ENCODE results near the gene MYBPH. TPM values are rescaled to one million over a fixed set of nuclear protein-coding genes. Genes with fewer than 3 reads are reported as not detected.

The MYBPH gene
- total RNA-seq, 1 experiment from 2014 or later = not detected

- no peak overlapping the region for H3K23ac ChIP-seq (ENCODE audit: insufficient read length, low read depth, low read length)
- H3K9me3 Mint-ChIP-seq = no peaks in the 10 kb centered on the region
Measured at GRCh38 chr1:203177470-203178039, 1.9 kb upstream of the MYBPH start.

More at GRCh38 chr1:203177470-203178039, 1.9 kb upstream of the MYBPH start:
- no peaks in the 10 kb centered on the region for H3K36me3 Mint-ChIP-seq (ENCODE audit: insufficient read depth in 1 of 3, low read depth in 3 of 3)
- DNase-seq = no peak
- H3K4me2 ChIP-seq (ENCODE audit: insufficient read depth, insufficient read length, low read length) = no peak overlapping the region
- H3T11ph ChIP-seq (ENCODE audit: low read length) = no peak overlapping the region
- H2BK15ac ChIP-seq (ENCODE audit: low read depth, low read length) = no peak overlapping the region
- no peak overlapping the region for H2BK5ac ChIP-seq (ENCODE audit: insufficient read length, low read length)
- H3K23me2 ChIP-seq (ENCODE audit: insufficient read length, low read depth, low read length, poor library complexity, severe bottlenecking) = no peaks in the 10 kb centered on the region
- no peak overlapping the region for H3K9ac ChIP-seq (ENCODE audit: extremely low read depth, insufficient read length, low read length)
- no peaks in the 10 kb centered on the region for H3K79me1 ChIP-seq (ENCODE audit: insufficient read depth, low read depth, low read length, poor library complexity, severe bottlenecking)
- no peaks in the 10 kb centered on the region for H3K27me3 ChIP-seq (ENCODE audit: insufficient read depth, low read length)
- no peaks in the 10 kb centered on the region for H3K9me3 ChIP-seq (ENCODE audit: control insufficient read depth, low read depth, low read length)
- no peak overlapping the region for H3K56ac ChIP-seq (ENCODE audit: insufficient read length, low read depth, low read length)
- H3K18ac ChIP-seq (ENCODE audit: insufficient read length, low read depth, low read length) = no peak overlapping the region
- TF ChIP-seq, protein P1, sequence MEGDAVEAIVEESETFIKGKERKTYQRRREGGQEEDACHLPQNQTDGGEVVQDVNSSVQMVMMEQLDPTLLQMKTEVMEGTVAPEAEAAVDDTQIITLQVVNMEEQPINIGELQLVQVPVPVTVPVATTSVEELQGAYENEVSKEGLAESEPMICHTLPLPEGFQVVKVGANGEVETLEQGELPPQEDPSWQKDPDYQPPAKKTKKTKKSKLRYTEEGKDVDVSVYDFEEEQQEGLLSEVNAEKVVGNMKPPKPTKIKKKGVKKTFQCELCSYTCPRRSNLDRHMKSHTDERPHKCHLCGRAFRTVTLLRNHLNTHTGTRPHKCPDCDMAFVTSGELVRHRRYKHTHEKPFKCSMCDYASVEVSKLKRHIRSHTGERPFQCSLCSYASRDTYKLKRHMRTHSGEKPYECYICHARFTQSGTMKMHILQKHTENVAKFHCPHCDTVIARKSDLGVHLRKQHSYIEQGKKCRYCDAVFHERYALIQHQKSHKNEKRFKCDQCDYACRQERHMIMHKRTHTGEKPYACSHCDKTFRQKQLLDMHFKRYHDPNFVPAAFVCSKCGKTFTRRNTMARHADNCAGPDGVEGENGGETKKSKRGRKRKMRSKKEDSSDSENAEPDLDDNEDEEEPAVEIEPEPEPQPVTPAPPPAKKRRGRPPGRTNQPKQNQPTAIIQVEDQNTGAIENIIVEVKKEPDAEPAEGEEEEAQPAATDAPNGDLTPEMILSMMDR (conservative IDR thresholded peaks at IDR 0.05) = no peak
- no peak overlapping the region; a peak in 1 of 5 replicates for H3K4me3 Mint-ChIP-seq
- H4K20me1 ChIP-seq (ENCODE audit: control insufficient read depth, insufficient read depth, insufficient read length) = no peaks in the 10 kb centered on the region
- H2AK5ac ChIP-seq (ENCODE audit: insufficient read length, low read length) = no peak overlapping the region
- H2BK120ac ChIP-seq (ENCODE audit: low read depth, low read length, poor library complexity, severe bottlenecking) = no peak overlapping the region
- no peak overlapping the region for H3K14ac ChIP-seq (ENCODE audit: insufficient read depth, low read length)
- H3K4me1 ChIP-seq (ENCODE audit: insufficient read depth, low read length) = no peaks in the 10 kb centered on the region
- H3K27me3 Mint-ChIP-seq (ENCODE audit: low read depth) = peaks cover 1% of the 10 kb centered on the region; the same call in 1 of the 2 replicates
- H4K8ac ChIP-seq (replicated peaks; ENCODE audit: insufficient read length, low read depth, low read length) = no peak overlapping the region
- H3K27ac ChIP-seq (ENCODE audit: insufficient read length, low read depth, low read length) = no peak overlapping the region
- H3K4ac ChIP-seq (ENCODE audit: low read depth, low read length) = no peak overlapping the region
- H3K27ac Mint-ChIP-seq = peak overlapping the region in 1 of 3 experiments; percentile 51; a peak in 1 of 7 replicates
- no peak overlapping the region for H4K5ac ChIP-seq (ENCODE audit: insufficient read length, low read depth, low read length)
- H4K91ac ChIP-seq (ENCODE audit: insufficient read length, low read depth, low read length) = no peak overlapping the region
- WGBS (ENCODE audit: extremely low coverage, insufficient read length, low lambda C conversion rate) = no CpG with 5 or more reads among the region's 9 CpGs
- no peaks in the 10 kb centered on the region for H3K79me2 ChIP-seq (ENCODE audit: insufficient read depth, low read length)
- H3K4me1 Mint-ChIP-seq = peaks cover 29 to 36% of the 10 kb centered on the region in 2 experiments
- no peak overlapping the region for H2BK12ac ChIP-seq (ENCODE audit: insufficient read length, low read depth, low read length)
- no peak overlapping the region for H2AFZ ChIP-seq (ENCODE audit: low read length)
- no peak overlapping the region for H2BK20ac ChIP-seq (ENCODE audit: low read depth, low read length, poor library complexity, severe bottlenecking)

All from H9 (cell line).